ENCODE results near the gene CARMIL1. TPM values are rescaled to one million over a fixed set of nuclear protein-coding genes. Genes with fewer than 3 reads are reported as not detected.

The CARMIL1 gene
- total RNA-seq, 1 experiment from 2014 or later = 23.6 TPM

- Histone ChIP-seq H3K27ac (ENCODE audit: insufficient read length, low read depth, low read length) (no peak overlapping the region), H4K8ac (replicated peaks; ENCODE audit: insufficient read length, low read depth, low read length) (no peak overlapping the region), H3K4me2 (ENCODE audit: insufficient read depth, insufficient read length, low read length) (no peak overlapping the region), H2BK20ac (ENCODE audit: low read depth, low read length, poor library complexity, severe bottlenecking) (no peak overlapping the region), H3K9me3 (ENCODE audit: control insufficient read depth, low read depth, low read length) (no peaks in the 10 kb centered on the region), H3K23me2 (ENCODE audit: insufficient read length, low read depth, low read length, poor library complexity, severe bottlenecking) (no peaks in the 10 kb centered on the region), H2BK120ac (ENCODE audit: low read depth, low read length, poor library complexity, severe bottlenecking) (no peak overlapping the region), H3K23ac (ENCODE audit: insufficient read length, low read depth, low read length) (no peak overlapping the region), H4K5ac (ENCODE audit: insufficient read length, low read depth, low read length) (no peak overlapping the region), H3K4me1 (ENCODE audit: insufficient read depth, low read length) (no peaks in the 10 kb centered on the region), H3K9ac (ENCODE audit: extremely low read depth, insufficient read length, low read length) (no peak overlapping the region), H3K27me3 (ENCODE audit: insufficient read depth, low read length) (no peaks in the 10 kb centered on the region), H2BK5ac (ENCODE audit: insufficient read length, low read length) (no peak overlapping the region), H3K14ac (ENCODE audit: insufficient read depth, low read length) (no peak overlapping the region), H3K18ac (ENCODE audit: insufficient read length, low read depth, low read length) (no peak overlapping the region), H2BK15ac (ENCODE audit: low read depth, low read length) (no peak overlapping the region), H3K79me1 (ENCODE audit: insufficient read depth, low read depth, low read length, poor library complexity, severe bottlenecking) (no peaks in the 10 kb centered on the region), H3K4ac (ENCODE audit: low read depth, low read length) (no peak overlapping the region), H2AK5ac (ENCODE audit: insufficient read length, low read length) (no peak overlapping the region), H3K79me2 (ENCODE audit: insufficient read depth, low read length) (no peaks in the 10 kb centered on the region), H3T11ph (ENCODE audit: low read length) (no peak overlapping the region), H2AFZ (ENCODE audit: low read length) (no peak overlapping the region), H3K56ac (ENCODE audit: insufficient read length, low read depth, low read length) (no peak overlapping the region), H4K91ac (ENCODE audit: insufficient read length, low read depth, low read length) (no peak overlapping the region), H4K20me1 (ENCODE audit: control insufficient read depth, insufficient read depth, insufficient read length) (no peaks in the 10 kb centered on the region), H2BK12ac (ENCODE audit: insufficient read length, low read depth, low read length) (no peak overlapping the region)
- Mint-ChIP-seq H3K4me1 (no peaks in the 10 kb centered on the region), H3K27ac (no peak overlapping the region), H3K27me3 (ENCODE audit: low read depth) (peaks cover 6% of the 10 kb centered on the region; the same call in 1 of the 2 replicates), H3K36me3 (ENCODE audit: insufficient read depth in 1 of 3, low read depth in 3 of 3) (no peaks in the 10 kb centered on the region), H3K4me3 (no peak overlapping the region), H3K9me3 (no peaks in the 10 kb centered on the region)
- no peak for TF ChIP-seq CTCF (conservative IDR thresholded peaks at IDR 0.05)
- WGBS (ENCODE audit: extremely low coverage, insufficient read length, low lambda C conversion rate) = no CpG with 5 or more reads among the region's 5 CpGs
- DNase-seq = no peak
Observed at GRCh38 chr6:25661129-25661779, 382.1 kb downstream of the CARMIL1 start.

Measured in H9 (cell line).